PFSK-1 (cell line): ENCODE data around the gene TGDS.

Experiments used
- POLR2AphosphoS5 ChIP-seq: IDR thresholded peaks from 2 replicates; pipeline ENCODE4 v1.6.1; 2012; ENCODE audit warnings: low read depth, mild to moderate bottlenecking, control low read depth, low read length, moderate library complexity
- SIN3A ChIP-seq: IDR thresholded peaks from 2 replicates; pipeline ENCODE4 v1.6.1; 2012; ENCODE audit warnings: mild to moderate bottlenecking, low read length, moderate library complexity, borderline replicate concordance; ENCODE audit not compliant: insufficient read depth
- TAF1 ChIP-seq: IDR thresholded peaks from 2 replicates; pipeline ENCODE4 v1.6.1; 2012; ENCODE audit warnings: low read length, control low read depth, borderline replicate concordance; ENCODE audit not compliant: insufficient read depth
- TF ChIP-seq, protein P1 (sequence below), 2 experiments: IDR thresholded peaks; 2 replicates each; pipeline versions ENCODE4 v1.6.1 to v1.8.0; 2011 to 2012; ENCODE audit warnings: low read depth in 2 of 2, low read length in 2 of 2, control low read depth in 1 of 2, inconsistent platforms in 1 of 2, mild to moderate bottlenecking in 1 of 2, moderate library complexity in 1 of 2; ENCODE audit not compliant: insufficient read depth in 1 of 2

DNA sequence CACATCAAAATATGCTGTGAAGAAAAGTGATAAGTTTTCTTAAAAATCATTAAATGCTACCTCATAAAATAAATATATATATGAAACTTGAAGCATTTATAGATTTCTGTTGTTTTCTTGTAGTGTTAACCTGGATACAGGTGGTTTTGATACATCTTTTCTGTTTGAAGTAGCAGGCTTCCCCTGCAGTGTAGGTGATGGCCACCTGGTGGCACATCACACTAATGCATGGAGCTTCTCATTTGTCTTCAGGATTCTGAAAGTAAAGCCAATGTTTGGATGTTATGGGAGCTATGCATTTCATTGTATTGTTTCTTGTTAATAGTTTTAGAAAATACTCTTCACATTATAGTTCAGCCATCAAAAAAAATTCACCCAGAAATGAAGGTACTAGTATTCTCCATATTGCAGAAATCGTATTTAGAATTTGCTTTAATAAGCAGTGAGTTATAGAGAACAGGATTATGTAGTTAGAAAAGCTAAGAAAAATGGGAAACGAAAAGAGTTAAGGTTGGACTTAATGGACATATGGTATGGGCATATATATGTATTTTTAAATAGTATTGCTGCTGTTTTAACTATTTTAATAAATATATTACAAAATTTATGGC lies 24.4 kb upstream of the TGDS start:
- no peak for TF ChIP-seq SIN3A
- no peak for TF ChIP-seq TAF1
- TF ChIP-seq POLR2AphosphoS5, result no peak
- TF ChIP-seq, protein P1, sequence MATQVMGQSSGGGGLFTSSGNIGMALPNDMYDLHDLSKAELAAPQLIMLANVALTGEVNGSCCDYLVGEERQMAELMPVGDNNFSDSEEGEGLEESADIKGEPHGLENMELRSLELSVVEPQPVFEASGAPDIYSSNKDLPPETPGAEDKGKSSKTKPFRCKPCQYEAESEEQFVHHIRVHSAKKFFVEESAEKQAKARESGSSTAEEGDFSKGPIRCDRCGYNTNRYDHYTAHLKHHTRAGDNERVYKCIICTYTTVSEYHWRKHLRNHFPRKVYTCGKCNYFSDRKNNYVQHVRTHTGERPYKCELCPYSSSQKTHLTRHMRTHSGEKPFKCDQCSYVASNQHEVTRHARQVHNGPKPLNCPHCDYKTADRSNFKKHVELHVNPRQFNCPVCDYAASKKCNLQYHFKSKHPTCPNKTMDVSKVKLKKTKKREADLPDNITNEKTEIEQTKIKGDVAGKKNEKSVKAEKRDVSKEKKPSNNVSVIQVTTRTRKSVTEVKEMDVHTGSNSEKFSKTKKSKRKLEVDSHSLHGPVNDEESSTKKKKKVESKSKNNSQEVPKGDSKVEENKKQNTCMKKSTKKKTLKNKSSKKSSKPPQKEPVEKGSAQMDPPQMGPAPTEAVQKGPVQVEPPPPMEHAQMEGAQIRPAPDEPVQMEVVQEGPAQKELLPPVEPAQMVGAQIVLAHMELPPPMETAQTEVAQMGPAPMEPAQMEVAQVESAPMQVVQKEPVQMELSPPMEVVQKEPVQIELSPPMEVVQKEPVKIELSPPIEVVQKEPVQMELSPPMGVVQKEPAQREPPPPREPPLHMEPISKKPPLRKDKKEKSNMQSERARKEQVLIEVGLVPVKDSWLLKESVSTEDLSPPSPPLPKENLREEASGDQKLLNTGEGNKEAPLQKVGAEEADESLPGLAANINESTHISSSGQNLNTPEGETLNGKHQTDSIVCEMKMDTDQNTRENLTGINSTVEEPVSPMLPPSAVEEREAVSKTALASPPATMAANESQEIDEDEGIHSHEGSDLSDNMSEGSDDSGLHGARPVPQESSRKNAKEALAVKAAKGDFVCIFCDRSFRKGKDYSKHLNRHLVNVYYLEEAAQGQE (IDR thresholded peaks at IDR 0.05; ENCODE audit: insufficient read depth in 1 of 2, low read depth in 2 of 2, low read length in 2 of 2), result no peak
